Fibroblast of skin of right biceps (primary cell): ENCODE results near the gene KDM4D.

ENCODE experiments used
- DNase-seq: peaks from one replicate; pipeline ENCODE4 v3.0.0-alpha.2; 2013

KDM4D gene

DNA sequence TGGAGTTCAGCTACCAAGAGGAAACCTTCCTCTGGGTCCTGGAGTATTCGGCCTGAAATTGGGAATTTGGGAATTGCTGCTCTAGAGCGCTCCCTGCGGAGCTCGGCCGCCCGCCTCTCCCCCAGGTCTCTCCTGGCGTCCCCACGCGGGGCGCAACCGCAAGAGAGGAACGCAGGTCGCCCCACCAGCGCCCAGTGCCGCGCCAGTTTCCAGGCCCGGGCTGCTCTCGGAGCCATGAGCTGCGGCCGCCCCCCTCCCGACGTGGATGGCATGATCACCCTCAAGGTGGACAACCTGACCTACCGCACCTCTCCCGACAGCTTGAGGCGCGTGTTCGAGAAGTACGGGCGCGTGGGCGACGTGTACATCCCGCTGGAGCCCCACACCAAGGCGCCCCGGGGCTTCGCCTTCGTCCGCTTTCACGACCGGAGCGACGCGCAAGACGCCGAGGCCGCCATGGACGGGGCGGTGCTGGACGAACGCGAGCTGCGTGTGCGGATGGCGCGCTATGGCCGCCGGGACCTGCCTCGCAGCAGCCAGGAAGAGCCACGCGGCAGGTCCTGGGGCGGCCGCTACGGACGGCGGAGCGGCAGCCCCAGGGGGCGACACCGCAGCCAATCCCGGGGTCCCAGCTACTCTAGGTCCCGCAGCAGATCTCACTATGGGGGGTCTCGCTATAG lies 64.0 kb downstream of the KDM4D start:
- peak; percentile 17 for DNase-seq

DNA sequence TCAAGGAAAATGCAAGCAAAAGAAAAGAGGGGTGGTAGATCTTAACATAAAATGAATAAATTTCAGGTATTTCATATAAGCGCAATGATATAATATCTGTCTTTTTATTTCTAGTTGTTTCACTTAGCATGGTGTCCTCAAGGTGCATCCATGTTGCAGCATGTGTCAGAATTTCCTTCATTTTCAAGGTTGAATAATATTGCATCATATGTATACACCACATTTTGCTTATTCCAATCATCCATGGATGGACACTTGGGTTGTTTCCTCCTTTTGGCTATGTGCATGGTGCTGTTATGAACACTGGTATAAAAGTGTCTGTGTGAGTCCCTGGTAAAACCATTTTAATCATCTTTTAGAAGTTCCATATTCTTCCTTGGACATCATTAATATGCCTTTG lies 68.7 kb downstream of the KDM4D start:
- DNase-seq, result no peak

DNA sequence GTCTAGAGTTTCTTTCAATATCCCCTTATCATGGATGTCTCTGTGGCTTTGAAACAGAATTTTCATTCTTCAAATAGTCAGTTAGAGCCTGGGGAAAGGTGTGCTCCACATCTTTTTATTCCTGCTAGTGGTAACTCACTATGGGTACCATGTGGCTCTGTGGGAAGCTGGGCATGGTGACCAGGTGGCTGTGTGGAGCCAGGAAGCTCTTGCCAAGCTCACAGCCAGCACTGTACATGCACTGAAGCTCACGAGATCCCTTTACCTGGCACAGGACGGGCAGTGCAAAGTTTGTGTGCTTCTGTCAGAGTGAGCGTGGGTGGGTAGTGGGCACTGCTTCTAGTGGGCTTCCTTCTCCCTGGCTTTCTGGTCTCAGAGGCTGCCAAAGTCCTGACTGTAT lies 69.4 kb downstream of the KDM4D start:
- DNase-seq, result no peak

DNA sequence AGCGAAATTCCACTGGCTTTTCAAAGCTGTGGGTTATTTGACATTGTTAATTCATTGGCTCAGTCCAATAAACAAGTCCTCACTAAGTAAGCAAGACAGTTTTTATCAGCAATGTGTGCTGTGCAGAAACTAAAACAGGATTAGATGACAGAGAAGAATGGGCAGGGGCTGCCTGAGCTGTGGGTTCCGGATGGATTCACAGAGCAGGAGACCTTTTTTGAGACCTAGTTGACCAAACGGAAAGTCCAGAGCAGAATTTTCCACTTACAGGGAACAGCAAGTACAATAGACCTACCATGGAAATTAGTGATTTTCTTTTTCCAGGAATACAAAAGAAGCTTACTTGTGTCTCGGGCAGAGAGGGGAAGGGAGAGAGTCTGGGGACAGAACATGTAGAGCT lies 70.5 kb downstream of the KDM4D start:
- no peak for DNase-seq

DNA sequence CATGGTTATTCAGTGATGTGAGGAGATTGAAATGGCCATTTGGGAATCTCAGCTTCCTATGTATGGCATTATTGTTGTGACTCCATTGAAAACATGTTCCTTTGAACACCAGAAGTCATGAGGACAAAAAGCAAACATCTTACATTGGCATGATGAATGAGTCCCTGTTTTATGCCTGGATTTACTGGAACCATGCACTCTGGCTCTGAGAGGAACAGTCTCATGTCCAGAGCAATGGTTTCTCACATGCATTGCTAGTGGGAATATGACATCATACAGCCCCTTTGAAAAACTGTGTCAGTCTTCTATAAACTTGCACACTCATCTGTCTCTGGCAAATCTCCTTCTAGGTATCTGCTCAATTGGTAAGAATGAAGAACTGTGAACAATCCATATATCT lies 72.3 kb downstream of the KDM4D start:
- no peak for DNase-seq
